ENCODE data around the gene SETD1A.

The SETD1A gene

GRCh38 chr16:30920891-30921290, 36.7 kb upstream of the SETD1A start:
- no peaks in the 10 kb centered on the region for H3K9me3 Mint-ChIP-seq
- no peaks in the 10 kb centered on the region for H3K36me3 Mint-ChIP-seq (ENCODE audit: low read depth)
- H3K4me3 Mint-ChIP-seq, result peak overlapping the region; percentile 95 to 97 (median 97)
- H3K27me3 Mint-ChIP-seq (ENCODE audit: low read depth), result peaks cover 4% of the 10 kb centered on the region
- peak overlapping the region; percentile 99 to 100 (median 100) for H3K27ac Mint-ChIP-seq
- H3K4me1 Mint-ChIP-seq, result peaks cover 9% of the 10 kb centered on the region
- no peak for TF ChIP-seq CTCF (IDR thresholded peaks at IDR 0.05; ENCODE audit: unreplicated experiment in 3 of 3)

- H3K4me1 Mint-ChIP-seq, result peaks cover 14% of the 10 kb centered on the region
- peaks cover 4% of the 10 kb centered on the region for H3K36me3 Mint-ChIP-seq (ENCODE audit: low read depth)
- H3K4me3 Mint-ChIP-seq, result peak overlapping the region; percentile 95 to 97 (median 97)
- peak in 1 of 3 experiments; percentile 95 for TF ChIP-seq CTCF (IDR thresholded peaks at IDR 0.05; ENCODE audit: unreplicated experiment in 3 of 3)
- H3K27ac Mint-ChIP-seq, result peak overlapping the region; percentile 99 to 100 (median 100)
- H3K27me3 Mint-ChIP-seq (ENCODE audit: low read depth), result peaks cover 4% of the 10 kb centered on the region
- H3K9me3 Mint-ChIP-seq, result no peaks in the 10 kb centered on the region
Measured at GRCh38 chr16:30921459-30921747, 36.2 kb upstream of the SETD1A start.

DNA sequence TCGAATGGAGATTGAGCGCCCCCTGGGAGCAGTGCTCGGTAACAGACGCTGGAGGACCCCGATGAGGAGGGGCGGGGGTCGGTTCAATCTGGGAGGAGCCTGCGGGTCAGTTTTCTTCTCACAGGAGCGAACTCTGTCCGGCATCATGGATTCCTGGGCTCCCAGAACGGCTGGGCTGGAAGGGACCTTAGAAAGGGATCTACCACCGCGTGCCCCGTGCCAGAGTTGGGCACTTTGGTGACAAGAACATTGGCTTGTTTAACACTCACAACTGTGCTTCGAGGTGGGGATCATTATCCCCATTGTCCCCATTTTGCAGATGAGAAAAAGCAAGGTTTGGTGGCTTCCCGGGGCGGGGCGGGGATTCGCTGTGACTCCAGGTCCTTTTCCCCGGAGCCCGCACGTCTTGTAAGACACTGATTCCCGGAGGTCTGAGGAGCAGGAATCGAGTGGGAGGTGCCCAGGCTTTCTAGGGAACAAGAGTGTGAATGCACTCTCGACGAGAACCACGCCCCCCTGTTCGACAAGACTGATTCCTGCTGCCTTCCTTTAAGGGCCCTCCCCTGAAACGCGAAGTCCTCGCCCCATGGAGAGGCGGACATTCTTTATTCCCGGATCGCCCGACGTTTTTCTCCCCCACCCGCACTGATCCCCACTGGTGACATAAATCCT, 35.7 kb upstream of the SETD1A start:
- H3K27me3 Mint-ChIP-seq (ENCODE audit: low read depth), result peaks cover 4% of the 10 kb centered on the region
- no peaks in the 10 kb centered on the region for H3K9me3 Mint-ChIP-seq
- peak in 2 of 3 experiments; percentile 92 to 93 for TF ChIP-seq CTCF (IDR thresholded peaks at IDR 0.05; ENCODE audit: unreplicated experiment in 3 of 3)
- H3K27ac Mint-ChIP-seq, result peak overlapping the region; percentile 99 to 100 (median 100)
- peak overlapping the region; percentile 95 to 97 (median 97) for H3K4me3 Mint-ChIP-seq
- peaks cover 19% of the 10 kb centered on the region for H3K4me1 Mint-ChIP-seq
- peaks cover 4% of the 10 kb centered on the region for H3K36me3 Mint-ChIP-seq (ENCODE audit: low read depth)

DNA sequence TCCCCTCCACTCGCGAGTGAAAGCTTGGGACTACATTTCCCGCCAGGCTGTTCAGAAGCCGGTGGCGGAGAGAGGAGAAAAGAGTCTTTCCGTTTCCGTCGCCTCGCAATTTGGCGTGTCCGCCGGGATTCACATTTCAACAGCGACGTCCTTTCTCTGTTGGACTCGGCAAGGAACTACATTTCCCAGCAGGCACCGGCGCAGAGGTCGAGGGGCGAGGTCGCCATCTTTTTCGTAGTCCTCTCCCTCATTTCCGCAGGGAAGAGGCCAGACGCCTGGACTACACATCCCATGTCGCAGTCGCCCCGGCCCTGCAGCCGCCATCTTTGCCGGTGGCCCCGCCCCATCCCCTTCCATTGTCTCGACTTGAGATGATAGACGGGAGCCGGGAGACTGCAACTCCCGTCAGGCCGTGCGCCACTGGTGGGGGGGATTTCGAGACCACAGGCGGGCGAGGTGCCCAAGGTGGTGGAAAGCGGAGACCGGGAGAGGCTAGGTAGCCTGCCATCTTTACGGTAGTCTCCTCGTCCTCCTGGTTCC, 35.1 kb upstream of the SETD1A start:
- H3K27me3 Mint-ChIP-seq (ENCODE audit: low read depth), result peaks cover 4% of the 10 kb centered on the region
- TF ChIP-seq CTCF (IDR thresholded peaks at IDR 0.05; ENCODE audit: unreplicated experiment in 3 of 3), result no peak
- no peaks in the 10 kb centered on the region for H3K9me3 Mint-ChIP-seq
- H3K27ac Mint-ChIP-seq, result peak overlapping the region; percentile 99 to 100 (median 100)
- peaks cover 20% of the 10 kb centered on the region for H3K4me1 Mint-ChIP-seq
- peaks cover 4% of the 10 kb centered on the region for H3K36me3 Mint-ChIP-seq (ENCODE audit: low read depth)
- H3K4me3 Mint-ChIP-seq, result peak overlapping the region; percentile 95 to 97 (median 97)

DNA sequence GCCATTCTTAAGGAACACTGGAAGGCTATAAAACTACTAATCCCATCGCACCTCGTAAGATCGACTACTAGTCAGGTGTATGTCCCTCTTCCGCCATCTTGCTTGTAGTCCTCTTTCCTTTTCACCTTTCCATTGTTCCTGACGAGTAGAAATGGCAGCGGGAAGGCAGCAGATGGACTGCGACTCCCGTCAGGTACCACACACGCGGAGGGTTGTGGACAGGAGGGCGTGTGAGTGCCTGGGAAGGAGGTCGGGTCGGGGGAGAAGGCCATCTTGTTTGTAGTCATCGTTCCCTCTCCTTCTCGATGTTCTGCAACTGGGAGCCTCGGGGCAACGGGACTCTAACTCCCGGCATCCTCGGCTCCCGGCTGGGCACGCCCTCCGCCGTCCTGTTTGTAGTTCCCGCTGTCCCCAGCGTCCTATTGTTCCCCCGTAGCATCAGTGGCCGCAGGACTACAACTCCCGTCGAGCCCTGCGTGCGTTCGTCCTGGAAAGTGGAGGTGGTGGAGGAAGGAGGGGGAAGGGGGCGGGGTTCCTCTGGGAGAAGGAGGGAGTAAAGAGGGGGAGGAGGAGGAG, 34.5 kb upstream of the SETD1A start:
- Mint-ChIP-seq H3K4me3 (peak overlapping the region; percentile 95 to 97 (median 97)), H3K9me3 (no peaks in the 10 kb centered on the region), H3K27me3 (ENCODE audit: low read depth) (peaks cover 4% of the 10 kb centered on the region), H3K4me1 (peaks cover 20% of the 10 kb centered on the region), H3K36me3 (ENCODE audit: low read depth) (peaks cover 4% of the 10 kb centered on the region), H3K27ac (peak overlapping the region; percentile 99 to 100 (median 100))
- TF ChIP-seq CTCF (IDR thresholded peaks at IDR 0.05; ENCODE audit: unreplicated experiment in 3 of 3), result no peak

Data from nephron (organoid).